ENCODE measurements around the gene NMS.
"Not testable (repeated sequence)": the region's sequence is repeated elsewhere in the genome, so short reads cannot be mapped to it uniquely, and the experiment has no call there.

Gene NMS

GRCh38 chr2:100470182-100470581 lies at the start of gene NMS:
Gene NMS, plus strand, starts transcription at chr2:100470482. Its CDS starts 7 bp downstream, at chr2:100470489.
- DNase-seq, result no peak

- peak; percentile 8 for DNase-seq
These were observed 47.8 kb upstream of the NMS start for GRCh38 chr2:100422320-100423055.

- DNase-seq, result no peak
These were observed 46.7 kb upstream of the NMS start for GRCh38 chr2:100423631-100424030.

DNA sequence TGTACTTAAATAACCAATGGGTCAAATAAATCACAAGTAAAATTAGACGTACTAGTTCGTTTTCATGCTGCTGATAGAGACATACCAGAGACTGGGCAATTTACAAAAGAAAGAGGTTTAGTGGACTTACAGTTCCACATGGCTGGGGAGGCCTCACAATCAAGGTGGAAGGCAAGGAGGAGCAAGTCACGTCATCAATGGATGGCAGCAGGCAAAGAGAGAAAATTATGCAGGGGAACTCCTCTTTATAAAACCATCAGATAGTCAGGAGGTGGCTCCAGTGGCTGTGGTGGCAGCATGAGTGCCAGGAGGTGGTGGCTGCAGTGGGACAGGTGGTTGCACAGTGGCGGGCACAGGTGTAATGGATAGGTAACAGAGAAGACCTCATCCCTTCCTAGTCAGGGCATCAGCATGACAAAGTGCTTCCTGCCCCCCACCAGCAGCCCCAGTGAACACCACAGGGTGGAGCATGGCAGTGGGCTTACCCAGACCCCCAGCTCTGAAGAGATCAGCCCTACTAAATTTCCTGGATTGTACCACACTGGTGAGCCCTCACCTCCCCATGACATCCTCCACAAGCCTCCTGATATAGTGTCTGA lies 45.9 kb upstream of the NMS start:
- no peak for DNase-seq

DNA sequence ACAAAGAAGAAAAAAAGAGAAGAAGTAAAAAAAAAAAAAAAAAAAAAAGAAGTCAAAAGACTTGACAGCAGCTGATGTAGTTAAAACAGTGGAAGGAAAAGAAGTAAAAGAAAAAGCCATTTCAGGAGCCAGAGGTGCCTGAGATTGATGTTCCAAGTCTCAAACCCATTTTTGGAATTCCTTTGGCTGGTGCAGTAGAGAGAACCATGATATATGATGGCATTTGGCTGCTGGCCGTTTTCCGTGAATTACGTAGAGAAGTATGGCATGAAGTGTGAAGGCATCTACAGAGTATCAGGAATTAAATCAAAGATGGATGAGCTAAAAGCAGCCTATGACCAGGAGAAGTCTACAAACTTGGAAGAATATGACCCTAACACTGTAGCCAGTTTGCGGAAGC lies 45.2 kb upstream of the NMS start:
- DNase-seq, result no peak

DNA sequence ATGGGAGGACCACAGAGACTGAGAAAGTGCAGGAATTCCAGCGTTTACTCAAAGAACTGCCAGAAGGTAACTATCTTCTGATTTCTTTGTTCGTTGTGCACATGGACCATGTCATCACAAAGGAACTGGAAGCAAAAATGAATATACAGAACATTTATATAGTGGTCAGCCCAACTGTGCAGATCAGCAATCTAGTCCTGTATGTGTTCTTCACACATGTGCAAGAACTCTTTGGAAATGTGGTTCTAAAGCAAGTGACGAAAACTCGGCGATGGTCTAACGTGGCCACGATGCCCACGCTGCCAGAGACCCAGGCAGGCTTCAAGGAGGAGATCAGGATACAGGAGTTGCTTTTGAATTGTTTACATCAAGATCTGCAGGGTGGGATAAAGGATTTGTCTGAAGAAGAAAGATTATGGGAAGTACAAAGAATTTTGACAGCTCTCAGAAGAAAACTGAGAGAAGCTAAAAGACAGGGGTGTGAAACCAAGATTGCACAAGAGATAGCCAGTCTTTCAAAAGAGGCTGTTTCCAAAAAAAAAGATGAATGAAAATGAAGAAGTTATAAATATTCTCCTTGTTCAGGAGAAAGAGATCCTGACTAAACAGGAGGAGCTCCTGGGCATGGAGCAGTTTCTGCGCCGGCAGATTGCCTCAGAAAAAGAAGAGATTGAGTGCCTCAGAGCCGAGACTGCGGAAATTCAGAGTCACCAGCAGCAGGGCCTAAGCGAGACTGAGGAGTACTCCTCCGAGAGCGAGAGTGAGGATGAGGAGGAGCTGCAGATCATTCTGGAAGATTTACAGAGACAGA lies 44.5 kb upstream of the NMS start:
- DNase-seq, result no peak

- no peak for DNase-seq
These were observed 43.9 kb upstream of the NMS start for GRCh38 chr2:100426384-100426720.

- DNase-seq, result no peak
These were observed 43.2 kb upstream of the NMS start for GRCh38 chr2:100427111-100427510.

DNA sequence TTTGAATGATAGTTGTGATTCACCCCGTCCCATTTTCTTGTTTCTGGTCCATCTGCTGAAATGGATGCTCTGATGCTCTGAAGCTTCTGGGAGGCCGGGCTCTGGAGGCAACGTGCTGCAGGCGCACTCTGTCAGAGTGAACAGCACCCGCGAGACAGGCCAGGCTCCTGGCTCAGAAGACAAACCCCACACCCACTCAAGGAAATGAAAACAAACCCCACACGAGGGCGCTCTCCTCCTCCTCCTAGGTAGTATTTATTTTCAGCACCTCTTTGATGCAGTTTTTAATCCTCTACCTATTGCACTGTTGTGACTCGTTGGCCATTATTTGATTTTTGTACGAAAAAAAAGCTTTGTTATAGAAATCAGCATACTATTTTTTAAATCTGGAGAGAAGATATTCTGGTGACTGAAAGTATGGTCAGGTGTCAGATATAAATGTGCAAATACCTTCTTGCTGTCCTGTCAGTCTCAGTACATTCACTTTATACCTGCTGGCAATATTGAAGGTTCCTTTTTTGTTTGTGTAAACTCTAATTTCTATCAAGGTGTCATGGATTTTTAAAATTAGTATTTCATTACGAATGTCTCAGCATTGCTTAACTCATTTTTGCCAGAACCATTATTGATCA lies 42.5 kb upstream of the NMS start:
- peak; percentile 44 for DNase-seq

GRCh38 chr2:100429726-100430125 lies 40.6 kb upstream of the NMS start:
- DNase-seq, result no peak

DNA sequence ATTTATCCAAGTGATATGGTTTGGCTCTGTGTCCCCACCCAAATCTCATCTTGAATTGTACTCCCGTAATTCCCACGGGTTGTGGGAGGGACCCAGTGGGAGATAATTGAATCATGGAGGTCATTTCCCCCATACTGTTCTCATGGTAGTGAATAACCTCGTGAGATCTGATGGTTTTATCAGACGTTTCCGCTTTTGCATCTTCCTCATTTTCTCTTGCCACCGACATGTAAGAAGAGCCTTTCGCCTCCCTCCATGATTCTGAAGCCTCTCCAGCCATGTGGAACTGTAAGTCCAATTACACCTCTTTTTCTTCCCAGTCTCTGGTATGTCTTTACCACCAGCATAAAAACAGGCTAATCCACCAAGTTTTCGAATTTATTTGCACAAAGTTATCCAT lies 32.5 kb upstream of the NMS start:
- no peak for DNase-seq

DNA sequence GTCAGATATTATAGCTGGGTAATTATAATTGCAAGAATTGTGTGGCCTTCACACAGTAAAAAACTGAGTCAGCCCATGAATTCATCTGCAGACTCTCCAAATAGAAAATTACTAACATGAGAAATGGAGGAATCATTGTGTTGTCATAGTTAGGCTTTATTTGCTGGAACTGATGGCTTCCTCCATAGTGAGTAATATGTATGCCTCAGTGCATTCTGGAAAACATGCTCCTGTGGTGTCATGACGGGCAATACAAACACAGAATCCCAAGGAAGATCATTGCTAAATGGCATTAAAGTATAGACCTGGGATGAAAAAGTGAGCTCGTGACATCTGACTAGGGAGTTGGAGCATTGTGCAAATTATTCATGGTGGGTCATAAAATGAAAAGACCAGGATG lies 23.6 kb upstream of the NMS start:
- no peak for DNase-seq

- no peak for DNase-seq
These were observed 19.2 kb upstream of the NMS start for GRCh38 chr2:100451092-100451491.

- DNase-seq, result no peak
These were observed 18.5 kb upstream of the NMS start for GRCh38 chr2:100451734-100452133.

- no peak for DNase-seq
These were observed 16.4 kb upstream of the NMS start for GRCh38 chr2:100453853-100454252.

GRCh38 chr2:100456357-100456756 lies 13.9 kb upstream of the NMS start:
- DNase-seq, result not testable (repeated sequence)

GRCh38 chr2:100460904-100461530 lies 9.3 kb upstream of the NMS start:
- DNase-seq, result no peak

DNA sequence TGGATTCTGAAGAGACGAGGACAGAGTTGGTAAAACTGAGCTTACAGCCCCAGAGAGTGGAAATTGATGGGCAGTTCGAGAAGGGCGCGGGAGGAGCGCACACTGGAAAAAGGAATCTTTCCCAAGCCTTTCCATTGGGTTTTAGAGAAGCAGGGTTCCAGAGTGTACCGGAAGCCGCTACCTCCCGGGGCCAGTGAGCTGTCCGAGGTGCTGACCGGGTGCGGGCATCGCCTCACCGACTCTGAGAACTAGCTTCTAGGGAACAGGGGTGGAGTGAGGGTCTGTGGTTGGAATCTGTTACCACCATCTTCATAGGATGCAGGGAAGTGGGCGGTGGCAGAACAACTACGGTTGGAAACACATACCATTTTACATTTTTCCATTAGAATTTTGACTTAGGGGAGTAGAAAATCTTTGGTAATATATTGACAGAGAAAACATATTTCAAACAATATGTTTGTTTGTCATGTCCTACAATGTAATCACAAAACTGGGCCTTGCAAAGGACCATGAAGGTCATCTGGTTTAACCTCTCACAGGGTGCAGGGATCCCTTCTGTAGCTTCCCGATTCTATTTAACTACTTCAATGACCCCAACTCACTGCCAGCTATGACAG lies 724 bp downstream of the NMS start:
- no peak for DNase-seq

DNA sequence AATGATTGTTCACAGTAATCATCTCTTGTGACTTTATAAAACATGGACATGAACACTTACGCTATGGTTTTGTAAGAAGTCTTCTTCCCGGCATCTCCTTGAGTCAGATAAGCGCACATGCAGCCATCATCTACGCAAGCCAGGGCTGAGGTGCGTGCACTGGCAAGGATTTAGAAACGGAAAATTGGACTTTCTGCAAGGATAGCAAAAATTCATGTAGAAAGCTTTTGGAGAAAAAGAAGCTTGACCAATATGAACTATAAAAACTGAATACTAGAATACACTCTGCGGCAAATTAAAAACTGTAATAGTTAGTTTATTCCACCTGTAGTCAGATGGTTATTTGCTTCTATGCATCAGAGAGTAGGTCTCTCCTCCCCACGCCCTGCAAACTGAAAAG lies 6.3 kb downstream of the NMS start:
- DNase-seq, result no peak

DNA sequence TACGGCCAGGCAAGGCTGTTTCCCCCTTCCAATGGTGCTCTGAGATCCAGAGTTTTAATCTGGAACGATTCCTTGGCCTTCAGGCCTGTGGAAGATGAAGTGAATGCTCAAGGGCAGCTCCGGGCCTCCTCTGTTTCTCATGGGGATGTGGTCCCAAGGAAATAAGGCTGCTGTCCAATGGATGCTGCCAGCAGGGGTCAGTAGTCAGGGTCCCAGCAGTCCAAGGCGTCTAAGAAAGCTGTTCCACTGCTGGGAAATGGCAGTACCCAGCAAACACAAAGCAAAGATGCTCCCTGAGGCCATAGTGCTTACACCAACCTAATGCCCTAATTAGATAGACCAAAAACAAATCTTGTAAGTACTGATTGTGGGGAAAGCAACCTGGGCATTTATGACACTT lies 12.5 kb downstream of the NMS start:
- no peak for DNase-seq

- DNase-seq, result no peak
These were observed 13.6 kb downstream of the NMS start for GRCh38 chr2:100483895-100484294.

GRCh38 chr2:100484390-100484789 lies 14.1 kb downstream of the NMS start:
- no peak for DNase-seq

GRCh38 chr2:100485396-100485795 lies 15.1 kb downstream of the NMS start:
- no peak for DNase-seq

All from COR-L47 (cell line).